H1 (cell line): Measurements from ENCODE around the gene NME9. TPM values are rescaled to one million over a fixed set of nuclear protein-coding genes. Genes with fewer than 3 reads are reported as not detected.

Experiments
- CTCF ChIA-PET: fragments of 300-600 bp; sonication (Branson Sonifier 250); formaldehyde crosslinking; loops from one replicate; lab custom pipeline; 2021; ENCODE audit not compliant: partially characterized antibody; lab: Charles Lee
- POLR2A ChIA-PET: fragments of 300-600 bp; sonication (Branson Sonifier 250); formaldehyde crosslinking; loops from one replicate; lab custom pipeline; 2021; ENCODE audit warnings: inconsistent platforms; ENCODE audit not compliant: partially characterized antibody; lab: Charles Lee
- DNase-seq, 2 experiments: peaks; one replicate each; pipeline versions ENCODE4 v3.0.0 to v3.0.0-alpha.2; 2010 to 2022; ENCODE audit warnings: low spot score in 2 of 2, low read depth in 1 of 2, mixed read lengths in 1 of 2
- FAIRE-seq: peaks from 2 replicates; lab custom pipeline; 2011; peaks lifted over from hg19 to GRCh38; lab: Jason Lieb, UNC
- H2AFZ ChIP-seq: 2 replicates; pipeline ENCODE4 v1.8.1; 2012; ENCODE audit warnings: low read length, inconsistent platforms
- H2AK5ac ChIP-seq: 2 replicates; pipeline ENCODE4 v1.6.1; 2013; ENCODE audit warnings: low read depth, low read length
- H2BK120ac ChIP-seq: replicated peaks from 2 replicates; pipeline ENCODE3; 2013; ENCODE audit warnings: low read depth, low read length, inconsistent platforms
- H2BK12ac ChIP-seq: 2 replicates; pipeline ENCODE4 v1.6.1; 2013; ENCODE audit warnings: low read depth, low read length
- H2BK15ac ChIP-seq: 2 replicates; pipeline ENCODE4 v1.6.1; 2013; ENCODE audit warnings: low read length
- H2BK20ac ChIP-seq: 2 replicates; pipeline ENCODE4 v1.6.1; 2013; ENCODE audit warnings: low read length
- H2BK5ac ChIP-seq: 2 replicates; pipeline ENCODE4 v1.6.1; 2013; ENCODE audit warnings: low read depth, low read length
- H3K14ac ChIP-seq: 2 replicates; pipeline ENCODE4 v1.6.1; 2013; ENCODE audit warnings: inconsistent platforms; ENCODE audit not compliant: insufficient read length
- H3K18ac ChIP-seq: 2 replicates; pipeline ENCODE4 v1.6.1; 2013; ENCODE audit warnings: low read length; ENCODE audit errors: extremely low read depth
- H3K23ac ChIP-seq: 2 replicates; pipeline ENCODE4 v1.6.1; 2013; ENCODE audit warnings: inconsistent platforms; ENCODE audit not compliant: insufficient read length
- H3K23me2 ChIP-seq: 2 replicates; pipeline ENCODE4 v1.6.1; 2013; ENCODE audit warnings: low read depth, low read length
- H3K27ac ChIP-seq: 2 replicates; pipeline ENCODE4 v1.6.1; 2011; ENCODE audit warnings: low read depth, low read length, inconsistent platforms
- H3K27me3 ChIP-seq, 4 experiments: replicated peaks in 1 of 4; 1 replicate in 1 of 4; 2 replicates in 3 of 4; pipeline versions ENCODE4 v1.6.1 to v1.8.1; 2011 to 2013; ENCODE audit warnings: low read length in 3 of 4, mild to moderate bottlenecking in 3 of 4, inconsistent platforms in 2 of 4, mixed read lengths in 2 of 4, moderate library complexity in 1 of 4; ENCODE audit not compliant: control insufficient read depth in 3 of 4, insufficient read depth in 3 of 4; ENCODE audit errors: extremely low read depth in 1 of 4
- H3K36me3 ChIP-seq, 4 experiments: 2 replicates each; pipeline versions ENCODE4 v1.6.1 to v1.8.1; 2011 to 2013; ENCODE audit warnings: mild to moderate bottlenecking in 4 of 4, low read length in 3 of 4, moderate library complexity in 2 of 4, control low read depth in 1 of 4, inconsistent platforms in 1 of 4; ENCODE audit not compliant: insufficient read depth in 4 of 4, control insufficient read depth in 2 of 4
- H3K4ac ChIP-seq: replicated peaks from 2 replicates; pipeline ENCODE3; 2013; ENCODE audit warnings: low read length, low read depth, mixed read lengths, inconsistent platforms; ENCODE audit not compliant: insufficient read length
- H3K4me1 ChIP-seq, 4 experiments: replicated peaks in 1 of 4; 1 replicate in 1 of 4; 2 replicates in 3 of 4; pipeline versions ENCODE4 v1.6.1 to v1.8.1; 2011 to 2013; ENCODE audit warnings: low read length in 3 of 4, inconsistent platforms in 2 of 4, mixed read lengths in 1 of 4; ENCODE audit not compliant: insufficient read depth in 4 of 4, control insufficient read depth in 3 of 4
- H3K4me2 ChIP-seq, 2 experiments: 2 replicates each; pipeline versions ENCODE4 v1.6.1 to v1.8.1; 2011 to 2013; ENCODE audit warnings: low read depth in 2 of 2, low read length in 2 of 2, control low read depth in 1 of 2, inconsistent platforms in 1 of 2, mild to moderate bottlenecking in 1 of 2; ENCODE audit not compliant: insufficient read depth in 1 of 2
- H3K4me3 ChIP-seq, 4 experiments: fragments of 200-600, 300-600 bp in 1 of 4; sonication (generic), shearing (Covaris generic), sonication (Bioruptor Twin) in 1 of 4; 2 replicates each; pipeline versions ENCODE4 v1.5.1 to v1.8.1; 2011 to 2016; ENCODE audit warnings: low read length in 4 of 4, low read depth in 3 of 4, control low read depth in 2 of 4, inconsistent platforms in 2 of 4, mild to moderate bottlenecking in 2 of 4, mixed read lengths in 1 of 4, moderate library complexity in 1 of 4; ENCODE audit not compliant: insufficient read depth in 2 of 4; ENCODE audit errors: extremely low read depth in 1 of 4
- H3K56ac ChIP-seq: replicated peaks from 2 replicates; pipeline ENCODE3; 2013; ENCODE audit warnings: low read depth, mild to moderate bottlenecking, mixed read lengths, low read length, inconsistent platforms; ENCODE audit not compliant: insufficient read length
- H3K79me1 ChIP-seq: 2 replicates; pipeline ENCODE4 v1.6.1; 2013; ENCODE audit warnings: low read depth, low read length, control low read depth
- H3K79me2 ChIP-seq, 2 experiments: 2 replicates each; pipeline versions ENCODE4 v1.6.1 to v1.8.1; 2012 to 2013; ENCODE audit warnings: low read length in 2 of 2, mild to moderate bottlenecking in 2 of 2, inconsistent platforms in 1 of 2; ENCODE audit not compliant: insufficient read depth in 2 of 2, control insufficient read depth in 1 of 2
- H3K9ac ChIP-seq, 4 experiments: replicated peaks in 1 of 4; 1 replicate in 1 of 4; 2 replicates in 3 of 4; pipeline versions ENCODE4 v1.6.1 to v1.8.1; 2011 to 2013; ENCODE audit warnings: low read depth in 3 of 4, low read length in 3 of 4, control low read depth in 2 of 4, mild to moderate bottlenecking in 2 of 4, moderate library complexity in 2 of 4, inconsistent platforms in 1 of 4; ENCODE audit errors: extremely low read depth in 1 of 4
- H3K9me3 ChIP-seq, 2 experiments: 2 replicates each; pipeline versions ENCODE4 v1.6.1 to v1.8.1; 2012 to 2013; ENCODE audit warnings: mild to moderate bottlenecking in 2 of 2, moderate library complexity in 2 of 2, control low read depth in 1 of 2, inconsistent platforms in 1 of 2, low read depth in 1 of 2, low read length in 1 of 2, mixed read lengths in 1 of 2; ENCODE audit not compliant: insufficient read depth in 2 of 2
- H4K20me1 ChIP-seq, 2 experiments: replicated peaks in 1 of 2; 2 replicates each; pipeline versions ENCODE3 to v1.8.1; 2011 to 2013; ENCODE audit warnings: inconsistent platforms in 2 of 2, low read length in 2 of 2, mild to moderate bottlenecking in 1 of 2; ENCODE audit not compliant: insufficient read depth in 2 of 2, control insufficient read depth in 1 of 2
- H4K5ac ChIP-seq: 2 replicates; pipeline ENCODE4 v1.6.1; 2013; ENCODE audit warnings: low read length, low read depth, mixed read lengths, inconsistent platforms; ENCODE audit not compliant: insufficient read length
- H4K8ac ChIP-seq: 2 replicates; pipeline ENCODE4 v1.8.0; 2013; ENCODE audit warnings: mild to moderate bottlenecking, moderate library complexity, low read length, inconsistent platforms; ENCODE audit not compliant: insufficient read depth; ENCODE audit errors: extremely low read depth
- H4K91ac ChIP-seq: replicated peaks from 2 replicates; pipeline ENCODE3; 2013; ENCODE audit warnings: low read length, mixed read lengths, inconsistent platforms; ENCODE audit not compliant: insufficient read length
- ATF2 ChIP-seq: IDR thresholded peaks from 2 replicates; pipeline ENCODE4 v1.6.1; 2012; ENCODE audit warnings: low read length, inconsistent platforms
- CBX8 ChIP-seq: fragments of 300-800, 300-1000 bp; sonication (generic); IDR thresholded peaks from 2 replicates; pipeline ENCODE4 v1.7.1; 2016; ENCODE audit warnings: low read depth, low read length, borderline replicate concordance
- CHD1 ChIP-seq: IDR thresholded peaks from 2 replicates; pipeline ENCODE4 v1.6.1; 2012; ENCODE audit warnings: low read depth, low read length, improper control_type of control experiment
- CHD2 ChIP-seq: IDR thresholded peaks from 2 replicates; pipeline ENCODE4 v1.6.1; 2012; ENCODE audit warnings: low read length, improper control_type of control experiment
- CREB1 ChIP-seq: IDR thresholded peaks from 2 replicates; pipeline ENCODE4 v1.6.1; 2012; ENCODE audit warnings: inconsistent platforms
- E2F6 ChIP-seq: IDR thresholded peaks from 2 replicates; pipeline ENCODE4 v1.6.1; 2012; ENCODE audit warnings: inconsistent platforms
- EZH2 ChIP-seq: fragments of 200-600 bp; sonication (generic); IDR thresholded peaks from 2 replicates; pipeline ENCODE4 v1.7.1; 2012; ENCODE audit warnings: low read depth, mild to moderate bottlenecking, moderate library complexity, low read length, inconsistent platforms; ENCODE audit not compliant: severe bottlenecking
- MAFK ChIP-seq: IDR thresholded peaks from 2 replicates; pipeline ENCODE4 v1.6.1; 2012; ENCODE audit warnings: low read depth, mild to moderate bottlenecking, improper control_type of control experiment, low read length
- NRF1 ChIP-seq: IDR thresholded peaks from 2 replicates; pipeline ENCODE4 v1.6.1; 2011; ENCODE audit warnings: mild to moderate bottlenecking, low read depth, low read length, improper control_type of control experiment
- RBBP5 ChIP-seq: IDR thresholded peaks from 2 replicates; pipeline ENCODE4 v1.7.1; 2012; ENCODE audit warnings: low read depth, mild to moderate bottlenecking, inconsistent platforms, low read length, moderate library complexity, borderline replicate concordance
- SIX5 ChIP-seq: IDR thresholded peaks from 2 replicates; pipeline ENCODE4 v1.6.1; 2011; ENCODE audit warnings: mild to moderate bottlenecking, low read depth, low read length
- SP4 ChIP-seq: IDR thresholded peaks from 2 replicates; pipeline ENCODE4 v1.6.1; 2012; ENCODE audit warnings: low read length, inconsistent platforms
- WGBS, 2 experiments: shearing (Covaris generic) in 1 of 2; methylation state at CpG; one replicate each; pipeline versions ENCODE4 v1.1.6 to v1.1.7; 2013 to 2015; ENCODE audit warnings: low lambda C conversion rate in 2 of 2, mixed read lengths in 2 of 2, inconsistent platforms in 1 of 2, low coverage in 1 of 2, missing lambda C conversion rate in 1 of 2; ENCODE audit not compliant: insufficient replicate concordance in 2 of 2, insufficient coverage in 1 of 2, insufficient read length in 1 of 2; ENCODE audit errors: extremely low coverage in 1 of 2, missing lambda C conversion rate in 1 of 2; 5-methylcytosine and 5-hydroxymethylcytosine counted together
- polyA plus RNA-seq, 7 experiments: library from polyadenylated mRNA; depleted of rRNA in 3 of 7; stranded (reverse) in 5 of 7; unstranded in 2 of 7; fragments of >200 nt in 5 of 7; fragments of 200-250 nt in 2 of 7; gene quantifications; 1 replicate in 5 of 7; 2 replicates in 1 of 7; 4 replicates in 1 of 7; pipeline versions ENCODE4 v1.2.1 to v1.2.3, GENCODE V29; 2011 to 2013; ENCODE audit warnings: missing spikeins in 2 of 7, mixed read lengths in 2 of 7
- total RNA-seq: library from RNA; stranded (reverse); fragmentation: NEBNext Ultra II Directional; extraction: Animal tissue kit (Norgen Biotek cat#: 25700); gene quantifications from 2 replicates; pipeline ENCODE4 v1.2.1, GENCODE V29; 2021

The NME9 gene
- total and polyA plus RNA-seq, 2 of the 8 experiments (the other 6 are each of a cell fraction or from before 2014, with no cell fraction given) = 0.11 TPM; not detected in 1

- no peak overlapping the region for H3K18ac ChIP-seq
- H3K79me1 ChIP-seq = no peaks in the 10 kb centered on the region
- no peak overlapping the region for H3K27ac ChIP-seq
- ChIA-PET POLR2A (interaction anchor here (1.0 to 3.5 kb wide), 3 partner anchors 11 to 94 kb away, joined by 3 to 13 read pairs (median 3); partner anchors contain the start of gene ARMC8), CTCF (interaction anchor here (1.5 kb wide), 1 partner anchor 15 kb away, joined by 3 read pairs; no protein-coding TSS in a partner anchor)
- H4K91ac ChIP-seq = no peak overlapping the region
- WGBS, 2 experiments = 98% methylated on average over 3 of the region's 3 CpGs; no CpG with 5 or more reads in 1 of the 2 experiments
- 0 out of 7 replicates have a peak, but pooled peaks cover 0 to 2% (median 0%) of the 10 kb centered on the region in 4 experiments for H3K4me1 ChIP-seq
- no peaks in the 10 kb centered on the region for H3K27me3 ChIP-seq
- H3K9ac ChIP-seq = no peak overlapping the region
- H3K56ac ChIP-seq = no peak overlapping the region
- no peak overlapping the region for H3K4ac ChIP-seq
- no peaks in the 10 kb centered on the region for H3K79me2 ChIP-seq
- no peak overlapping the region for H2BK15ac ChIP-seq
- H4K5ac ChIP-seq = no peak overlapping the region
- no peak overlapping the region for H2BK5ac ChIP-seq
- no peak overlapping the region for H3K23ac ChIP-seq
- no peak overlapping the region for H3K4me2 ChIP-seq
- no peak overlapping the region for H2BK20ac ChIP-seq
- no peak overlapping the region for H2BK12ac ChIP-seq
- peaks cover 0 to 26% (median 3%) of the 10 kb centered on the region in 4 experiments; a peak in 3 of 8 replicates for H3K36me3 ChIP-seq
- H3K14ac ChIP-seq = no peak overlapping the region
- TF ChIP-seq CREB1 (no peak), RBBP5 (no peak), EZH2 (no peak), ATF2 (no peak), SIX5 (no peak), E2F6 (no peak), CBX8 (no peak), MAFK (no peak), NRF1 (no peak), CHD1 (no peak), SP4 (no peak), CHD2 (no peak)
- TF ChIP-seq, all 59 proteins: peak for 0
- H3K9me3 ChIP-seq = no peaks in the 10 kb centered on the region
- H2AK5ac ChIP-seq = no peak overlapping the region
- no peak overlapping the region for H3K4me3 ChIP-seq
- no peak overlapping the region for H2BK120ac ChIP-seq
- H3K23me2 ChIP-seq = no peaks in the 10 kb centered on the region
- H4K8ac ChIP-seq = no peak overlapping the region
- H4K20me1 ChIP-seq = no peaks in the 10 kb centered on the region
- DNase-seq (no peak), FAIRE-seq (no peak)
- H2AFZ ChIP-seq = no peak overlapping the region
Measured at GRCh38 chr3:138281561-138281960, 48.1 kb downstream of the NME9 start.
